ENCODE measurements around the gene KCNK4.

The KCNK4 gene

GRCh38 chr11:64349025-64349387 lies 57.9 kb downstream of the KCNK4 start:
- DNase-seq (ENCODE audit: low spot score) = no peak

GRCh38 chr11:64349404-64349803 lies 58.3 kb downstream of the KCNK4 start:
- DNase-seq (ENCODE audit: low spot score) = no peak
